Stimulated activated CD4-positive, alpha-beta T cell treated with anti-CD3 and anti-CD28 coated beads, Interleukin-1b, Interleukin-23, amount 100 ng/mL, for 1 hour (primary cell): Measurements from ENCODE around the gene PLCH1.

Experiments used
- DNase-seq, 2 donors: peaks; one replicate each; pipeline ENCODE4 v3.0.0-alpha.2; 2020; ENCODE audit warnings: low read depth in 2 of 2

PLCH1 gene

DNA sequence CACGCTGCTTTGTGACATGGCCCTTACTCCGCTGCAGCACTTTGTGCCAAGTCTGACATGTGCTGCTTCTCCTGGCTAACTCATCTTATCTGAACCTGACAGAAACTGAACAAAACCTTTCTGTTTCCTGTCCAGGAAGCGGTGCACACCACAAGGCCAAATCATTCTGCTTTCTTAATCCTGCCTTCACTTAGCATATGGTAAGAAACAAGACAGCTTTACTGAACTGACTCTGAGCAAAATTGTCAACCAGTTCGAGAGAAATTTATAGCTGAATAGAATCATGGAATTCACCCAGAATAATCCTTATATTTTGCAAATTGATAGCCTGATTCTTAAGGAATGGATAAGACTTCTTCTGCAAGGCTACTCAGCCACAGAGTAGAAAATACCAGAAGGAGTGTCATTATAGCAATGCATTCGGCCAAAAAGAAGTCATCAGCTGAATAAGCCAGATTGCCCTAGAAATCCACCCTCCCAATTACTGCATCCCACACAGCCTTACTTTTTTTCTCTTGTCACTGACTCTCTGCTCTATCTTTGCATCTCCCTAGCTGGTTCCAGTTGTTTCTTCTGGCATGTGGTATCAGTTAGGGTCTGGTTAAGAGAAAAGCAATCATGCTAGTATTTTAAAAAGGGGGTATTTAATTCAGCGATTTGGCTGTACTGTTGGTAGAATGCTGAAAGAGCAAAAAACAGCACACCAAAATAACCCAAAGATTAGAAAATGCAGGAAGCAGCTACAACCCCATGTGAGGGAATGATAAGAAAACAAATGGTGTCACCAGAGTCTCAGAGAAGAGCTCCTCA, 409.8 kb downstream of the PLCH1 start:
- DNase-seq = no peak

DNA sequence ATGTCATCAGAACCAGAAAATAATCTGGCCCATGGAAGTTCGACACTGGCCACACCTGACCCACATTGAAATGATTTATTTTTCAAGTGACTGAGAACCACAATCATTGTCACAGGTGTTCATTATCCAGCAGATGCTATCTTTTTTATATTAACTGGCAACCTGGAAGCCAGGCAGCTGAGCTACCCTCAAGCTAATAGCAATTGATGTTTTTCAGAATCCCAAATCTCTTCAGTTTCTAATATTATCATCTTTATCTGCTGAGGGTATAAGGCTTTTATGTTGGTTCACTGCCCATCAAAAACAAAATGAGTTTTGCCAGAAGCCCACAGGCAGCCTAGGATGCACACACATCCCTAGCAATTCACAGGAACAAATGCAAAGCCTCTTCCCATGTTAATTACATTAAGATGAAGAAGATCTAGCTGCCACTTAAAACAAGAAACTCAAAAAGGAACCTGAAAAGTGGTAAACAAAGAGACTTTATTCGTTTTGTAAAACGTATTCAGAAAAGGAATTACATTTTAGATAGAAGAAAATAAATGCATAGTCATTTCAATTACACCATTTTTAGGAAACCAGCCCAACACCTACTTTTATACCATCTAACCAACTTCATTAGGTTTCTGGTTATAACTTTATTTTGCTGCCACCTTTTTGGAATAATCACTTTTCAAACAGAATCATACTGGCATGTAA, 410.5 kb downstream of the PLCH1 start:
- no peak for DNase-seq

DNA sequence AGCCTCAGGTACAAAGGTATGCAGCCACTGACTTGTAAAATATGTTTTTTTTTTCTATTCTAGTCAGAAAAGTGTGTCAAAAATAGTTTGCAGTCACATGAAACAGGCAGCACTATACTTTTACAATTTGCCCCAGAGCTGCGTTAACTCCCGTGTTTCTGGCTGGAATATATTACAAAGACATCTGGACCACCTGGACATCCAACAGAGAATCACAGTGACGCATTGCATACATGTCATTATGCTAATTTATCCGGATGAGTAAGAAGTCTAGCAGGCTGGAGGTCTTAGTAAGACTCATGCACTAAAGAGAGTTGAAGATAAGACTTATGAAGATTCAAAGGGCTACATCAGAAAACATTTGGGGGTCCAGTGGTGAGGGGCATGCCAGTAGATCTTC, 412.2 kb downstream of the PLCH1 start:
- DNase-seq = no peak

DNA sequence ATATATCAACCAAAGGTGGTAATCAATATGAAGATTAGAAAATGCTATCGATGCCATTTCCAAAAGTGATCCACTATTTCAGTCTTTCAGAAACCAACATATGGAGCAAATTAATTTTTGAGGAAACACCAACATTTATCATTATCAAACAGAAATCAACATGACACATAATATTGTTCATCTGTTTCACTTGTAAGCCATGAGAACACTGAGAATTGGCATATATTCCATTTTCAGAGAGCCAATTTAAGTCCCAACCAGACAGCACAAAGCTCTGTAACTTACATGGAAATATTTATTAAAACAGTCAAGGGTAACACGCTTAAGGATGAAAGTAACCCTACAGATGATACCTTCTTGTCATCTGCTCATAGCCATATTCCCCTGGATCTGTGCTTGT, 413.8 kb downstream of the PLCH1 start:
- no peak for DNase-seq

DNA sequence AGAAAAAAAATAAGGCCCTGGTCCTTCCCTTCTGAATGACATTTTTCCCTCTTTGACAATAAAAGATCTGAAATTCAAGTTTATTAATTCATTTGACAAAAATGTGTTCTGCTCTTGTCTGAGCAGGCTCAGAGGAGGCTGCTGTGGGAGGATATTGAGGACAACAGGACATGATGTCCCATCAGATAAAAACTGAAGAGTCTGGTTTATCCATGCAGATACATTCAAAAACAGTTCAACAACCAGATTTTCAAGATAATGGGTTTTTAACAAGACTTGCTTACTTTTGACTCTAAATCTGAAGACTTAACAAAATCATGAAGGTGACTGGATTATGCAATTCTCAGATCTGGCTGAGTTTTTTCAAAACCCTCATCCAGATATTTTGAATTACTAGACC, 414.5 kb downstream of the PLCH1 start:
- no peak for DNase-seq

DNA sequence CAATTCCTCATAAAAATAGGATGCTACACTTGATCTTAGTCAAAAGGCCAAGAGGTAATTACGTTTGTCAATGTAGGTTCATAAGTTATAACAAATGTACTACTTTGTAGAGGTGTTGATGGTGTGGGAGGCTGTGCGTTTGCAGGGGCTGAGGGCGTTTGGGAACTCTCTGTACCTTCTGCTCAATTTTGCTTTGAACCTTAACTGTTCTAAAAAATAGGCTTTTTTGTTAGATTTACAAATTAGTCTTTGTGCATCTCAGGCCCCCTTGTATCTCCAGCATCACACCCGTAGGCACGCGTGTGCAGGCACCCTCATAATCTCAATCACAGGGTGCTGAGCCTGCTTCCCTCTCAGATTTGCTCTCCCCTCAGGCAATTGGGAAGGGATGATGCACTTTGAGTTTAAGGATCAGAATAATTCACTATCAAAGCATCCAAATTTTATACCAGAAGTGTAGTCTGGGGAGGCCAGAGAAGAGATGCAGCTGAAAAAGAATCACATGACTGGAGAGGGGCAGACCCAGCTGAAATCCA, 415.3 kb downstream of the PLCH1 start:
- DNase-seq = no peak

DNA sequence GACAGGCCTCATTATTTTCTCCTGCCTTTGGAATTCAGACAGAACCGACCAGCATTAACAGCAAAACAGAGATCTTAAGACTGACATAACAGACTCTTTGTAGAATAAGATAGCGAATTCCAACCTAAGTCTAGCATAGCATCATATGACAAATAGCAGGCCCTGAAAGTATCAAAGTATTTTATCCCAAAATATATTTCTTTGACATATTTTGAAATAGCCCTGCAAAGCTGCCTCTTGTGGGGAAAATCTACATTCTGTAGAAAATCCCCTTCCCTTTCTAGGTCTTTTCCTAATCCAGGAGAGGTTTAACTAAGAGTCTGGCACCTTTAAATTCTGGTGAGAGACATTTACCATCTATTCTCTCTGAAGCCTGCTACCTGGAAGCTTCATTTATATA, 417.0 kb downstream of the PLCH1 start:
- DNase-seq = no peak

DNA sequence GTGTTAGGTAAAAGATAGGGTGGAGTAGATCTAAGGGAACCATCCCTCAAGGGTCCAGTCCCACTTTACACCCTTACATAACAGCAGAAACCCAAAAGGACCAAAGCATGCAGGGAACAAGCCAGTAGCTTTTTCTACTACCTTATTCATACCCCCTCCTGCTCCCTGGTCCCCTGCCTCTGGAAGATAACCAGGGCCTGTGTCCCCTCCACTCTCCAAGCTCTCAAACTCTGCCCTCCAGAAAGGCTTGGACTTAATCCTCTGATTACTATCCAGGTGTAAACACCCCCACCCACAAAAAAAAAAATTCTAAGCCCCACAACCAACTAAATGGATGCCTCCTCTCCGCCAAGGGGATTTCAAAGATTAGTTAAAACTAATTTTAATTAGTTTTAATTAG, 417.4 kb downstream of the PLCH1 start:
- DNase-seq = no peak

DNA sequence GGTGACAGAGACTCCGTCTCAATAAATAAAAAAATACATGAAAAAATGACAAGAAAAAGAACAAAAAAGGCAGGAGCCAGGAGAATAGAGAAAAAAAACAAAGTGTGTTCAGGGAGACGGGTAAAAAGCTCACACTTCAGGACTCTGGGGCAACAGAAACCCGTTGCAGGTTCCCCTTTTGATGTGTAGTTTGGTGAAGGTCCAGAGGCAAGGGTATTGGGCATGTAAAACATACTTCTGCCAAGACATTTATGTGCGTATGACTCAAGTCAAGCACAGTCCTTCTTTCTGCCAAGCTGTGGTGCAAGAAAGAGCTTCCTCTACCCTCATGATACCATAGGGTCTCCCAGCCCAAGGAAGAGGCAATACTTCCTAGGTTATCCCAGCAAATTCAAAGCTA, 418.0 kb downstream of the PLCH1 start:
- DNase-seq = no peak

DNA sequence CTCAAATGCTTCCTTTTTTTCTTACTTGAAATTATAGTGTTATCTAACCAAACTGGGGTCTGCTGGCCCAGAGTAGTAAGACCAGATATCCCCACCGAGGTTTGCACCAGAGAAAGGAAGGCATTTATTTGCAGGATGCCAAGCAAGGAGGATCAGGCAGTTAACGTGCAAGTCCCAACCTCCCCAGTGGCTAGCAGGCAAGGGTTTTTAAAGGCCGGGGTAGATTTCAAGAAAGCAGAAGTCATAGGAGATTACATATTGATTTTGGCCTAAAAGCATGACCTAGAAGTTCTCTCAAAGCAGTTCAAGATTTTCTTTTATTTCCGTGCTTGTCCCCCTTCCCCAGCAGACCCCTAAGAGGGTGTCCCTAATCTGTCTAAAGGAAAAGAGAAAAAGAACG, 418.6 kb downstream of the PLCH1 start:
- no peak for DNase-seq
